Measurements from ENCODE around the gene MALSU1.
A peak's percentile ranks its signal among the peaks of the same experiment; 100 is the strongest.

The MALSU1 gene

DNA sequence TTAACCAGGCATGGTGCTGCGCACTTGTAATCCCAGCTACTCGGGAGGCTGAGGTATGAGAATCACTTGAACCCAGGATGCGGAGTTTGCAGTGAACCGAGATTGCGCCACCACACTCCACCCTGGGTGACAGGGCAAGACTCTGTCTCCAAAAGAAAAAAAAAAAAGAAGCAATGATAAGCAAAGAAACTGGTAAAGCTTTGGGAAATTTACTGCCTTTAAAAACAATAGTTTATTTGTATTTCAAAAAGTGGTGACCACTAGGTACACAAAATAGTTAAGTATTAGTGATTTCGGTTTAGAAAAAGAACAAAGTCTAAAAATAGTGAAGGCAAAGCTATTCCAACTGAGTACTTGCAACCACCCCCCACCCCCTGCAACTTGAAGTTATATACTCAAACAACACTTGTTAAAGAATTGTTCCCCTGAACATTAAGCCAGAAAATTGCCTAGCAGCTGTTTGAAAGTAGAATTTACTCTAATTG is 37.7 kb downstream of the MALSU1 start:
- DNase-seq = no peak

DNA sequence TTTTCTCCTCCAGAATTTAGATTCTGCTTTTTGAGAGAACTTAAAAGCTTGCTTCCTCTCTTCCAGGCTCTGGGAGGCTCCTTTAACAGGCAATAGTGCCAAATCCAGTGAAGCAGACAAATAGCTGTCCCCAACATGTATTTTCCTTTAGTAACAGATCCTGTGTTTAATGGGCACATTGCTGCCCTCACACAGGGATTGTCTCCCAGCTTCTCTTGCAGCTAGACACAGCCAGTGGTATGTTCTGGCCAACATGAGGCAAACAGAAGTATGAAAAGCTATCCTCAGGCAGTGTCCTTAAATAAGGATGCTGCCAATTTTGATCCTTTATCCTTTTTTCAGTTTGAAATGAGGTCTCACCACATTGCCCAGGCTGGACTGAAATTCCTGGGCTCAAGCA is 38.2 kb downstream of the MALSU1 start:
- DNase-seq = no peak

DNA sequence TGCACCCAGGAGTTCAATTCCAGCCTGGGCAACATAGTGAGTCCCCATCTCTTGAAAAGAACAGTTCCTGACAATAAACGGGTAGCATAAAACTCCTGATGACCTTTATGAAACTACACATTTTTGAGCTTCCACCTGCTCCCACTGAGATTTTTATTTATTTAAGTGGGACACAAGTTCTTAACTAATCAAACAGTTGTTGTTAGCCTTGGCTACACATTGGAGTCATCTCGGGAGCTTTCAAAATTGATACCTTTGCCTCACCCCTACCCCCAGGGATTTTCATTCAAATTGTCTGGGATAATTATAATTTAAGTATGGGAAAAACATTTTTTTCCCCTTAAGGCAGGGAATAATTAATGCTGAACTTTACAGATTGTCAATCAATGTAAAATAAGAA is 39.3 kb downstream of the MALSU1 start:
- no peak for DNase-seq

DNA sequence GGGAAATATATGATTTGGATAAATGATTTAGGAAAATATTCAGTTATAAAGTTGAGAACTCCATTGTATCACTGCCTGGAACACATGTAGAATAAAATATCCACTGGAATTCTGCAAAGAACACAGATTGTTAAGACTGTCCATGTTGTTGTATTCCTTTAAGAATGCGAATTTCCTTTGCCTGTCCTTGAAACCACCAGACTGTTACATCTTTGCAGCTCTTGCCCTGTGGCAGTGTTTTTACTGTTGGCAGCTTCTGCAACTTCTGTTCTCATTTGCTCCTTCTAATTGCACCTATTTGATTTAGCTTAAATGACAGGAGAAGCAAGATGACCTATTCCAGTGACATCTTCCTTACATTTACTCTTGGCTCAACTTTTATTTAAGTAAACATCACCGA is 39.7 kb downstream of the MALSU1 start:
- DNase-seq = no peak

DNA sequence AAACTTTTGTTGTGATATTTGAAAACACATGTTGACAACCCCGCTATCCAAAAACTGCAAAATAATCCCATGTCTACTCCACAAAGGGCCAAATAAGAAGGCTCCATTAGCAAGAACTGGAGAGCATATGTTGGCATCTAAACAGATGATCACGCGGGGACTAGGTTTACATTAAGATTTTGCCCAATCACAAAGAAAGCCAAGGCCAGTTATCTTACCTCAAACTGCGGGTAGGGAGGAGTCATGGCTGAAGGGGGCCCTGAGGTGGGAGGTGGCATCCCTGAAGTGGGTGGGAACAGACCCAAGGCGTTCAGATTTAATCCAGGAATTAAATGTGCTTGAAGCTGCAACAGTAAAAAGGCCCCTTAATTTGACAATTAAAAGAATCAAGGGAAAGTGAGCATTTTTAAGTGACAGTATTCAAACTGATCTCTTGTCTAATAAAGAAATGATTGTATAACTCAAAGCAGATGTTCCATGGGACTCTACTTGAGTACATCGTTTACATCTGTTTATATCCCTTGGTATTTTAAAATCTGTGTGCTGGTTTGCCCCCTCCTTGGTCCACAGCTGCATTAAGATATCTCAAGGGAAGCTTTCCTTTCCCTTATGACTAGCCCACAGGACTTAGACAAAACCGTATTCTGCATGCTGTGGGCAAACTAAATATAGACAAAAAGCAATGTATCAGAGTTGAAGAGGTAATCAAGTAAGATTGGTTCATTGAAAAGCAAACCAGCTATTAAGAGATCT is 42.9 kb downstream of the MALSU1 start:
- no peak for DNase-seq

DNA sequence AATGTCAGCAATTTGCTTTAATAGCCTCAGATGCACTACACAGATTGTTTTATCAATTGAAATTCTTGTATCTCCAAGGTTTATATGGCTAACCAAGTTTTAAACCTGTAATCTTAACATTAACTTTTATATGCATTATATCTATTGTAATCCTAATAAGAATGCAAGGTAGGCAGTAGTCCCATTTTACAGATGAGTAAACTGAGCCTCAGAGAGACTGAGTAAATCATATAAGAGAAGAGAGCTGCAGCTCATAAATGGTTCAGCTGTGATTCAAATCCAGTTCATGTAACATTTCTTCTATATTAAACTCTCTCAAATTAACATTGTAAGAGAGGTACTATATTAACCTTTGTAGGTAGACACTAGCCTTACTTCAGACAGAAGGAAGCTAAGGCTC is 44.0 kb downstream of the MALSU1 start:
- no peak for DNase-seq

DNA sequence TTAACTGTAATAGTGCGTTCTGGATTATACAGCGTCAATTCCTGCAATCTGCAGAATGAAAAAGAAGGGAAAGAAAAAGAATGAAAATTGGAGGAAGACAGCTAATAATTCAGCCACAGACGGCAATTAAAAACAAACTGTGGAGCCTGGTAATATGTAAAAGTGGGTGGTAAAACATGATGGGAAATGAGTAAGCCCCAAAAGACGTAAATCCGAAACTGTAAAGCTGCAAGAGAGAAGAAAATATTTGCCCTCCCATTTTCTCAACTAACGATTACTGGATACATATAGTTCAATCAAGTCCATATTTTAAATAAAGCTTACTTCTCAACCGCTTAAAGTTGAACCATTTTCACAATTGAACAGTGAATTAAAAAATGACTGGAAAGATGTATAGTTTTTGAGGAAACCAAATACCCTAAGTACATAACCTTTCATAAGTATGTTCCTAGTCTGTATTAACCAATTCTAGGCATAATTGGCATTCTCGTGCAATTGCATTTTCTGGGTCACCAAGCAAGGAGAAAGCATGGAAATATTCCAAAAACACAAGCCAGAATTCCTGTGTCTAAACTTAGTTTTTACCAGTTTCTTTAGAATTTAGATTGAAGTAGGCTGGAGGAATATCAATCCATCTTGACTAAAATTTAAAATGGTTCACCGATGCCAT is 44.8 kb downstream of the MALSU1 start:
- no peak for DNase-seq

DNA sequence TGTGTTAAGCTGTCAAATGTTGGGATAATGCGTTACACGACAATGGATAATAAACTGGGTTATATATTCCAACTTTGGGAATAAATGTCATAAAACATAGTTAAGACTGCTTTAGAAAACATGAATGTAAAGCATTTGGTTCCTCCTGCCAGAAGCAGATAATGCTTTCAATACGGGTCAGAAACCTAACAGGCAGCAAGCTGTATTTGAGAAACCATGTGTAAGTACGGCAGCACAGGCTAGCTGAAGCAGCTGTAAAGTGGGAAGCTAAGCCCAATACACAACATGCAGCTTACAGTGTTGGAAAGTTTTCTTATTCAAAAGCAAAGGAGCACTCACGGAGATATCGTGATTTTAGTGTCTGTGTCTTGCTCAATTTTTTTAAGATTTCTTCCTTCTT is 46.5 kb downstream of the MALSU1 start:
- no peak for DNase-seq

DNA sequence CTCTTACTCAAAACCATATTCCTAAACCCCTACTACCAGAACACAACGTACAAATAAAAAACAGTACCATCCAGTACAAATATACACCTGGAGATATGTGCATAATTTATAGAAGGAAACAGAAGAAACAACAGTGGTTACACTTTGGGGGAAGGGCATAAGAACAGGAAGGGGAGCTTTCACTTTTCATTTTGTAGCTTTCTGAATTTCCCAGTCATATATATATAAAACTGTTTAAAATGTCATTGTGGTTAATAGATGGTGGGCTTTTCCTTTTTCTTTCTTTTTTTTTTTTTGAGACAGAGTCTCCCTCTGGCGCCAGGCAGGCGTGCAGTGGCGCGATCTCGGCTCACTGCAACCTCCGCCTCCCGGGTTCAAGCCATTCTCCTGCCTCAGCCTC is 47.2 kb downstream of the MALSU1 start:
- peak; percentile 25 for DNase-seq

DNA sequence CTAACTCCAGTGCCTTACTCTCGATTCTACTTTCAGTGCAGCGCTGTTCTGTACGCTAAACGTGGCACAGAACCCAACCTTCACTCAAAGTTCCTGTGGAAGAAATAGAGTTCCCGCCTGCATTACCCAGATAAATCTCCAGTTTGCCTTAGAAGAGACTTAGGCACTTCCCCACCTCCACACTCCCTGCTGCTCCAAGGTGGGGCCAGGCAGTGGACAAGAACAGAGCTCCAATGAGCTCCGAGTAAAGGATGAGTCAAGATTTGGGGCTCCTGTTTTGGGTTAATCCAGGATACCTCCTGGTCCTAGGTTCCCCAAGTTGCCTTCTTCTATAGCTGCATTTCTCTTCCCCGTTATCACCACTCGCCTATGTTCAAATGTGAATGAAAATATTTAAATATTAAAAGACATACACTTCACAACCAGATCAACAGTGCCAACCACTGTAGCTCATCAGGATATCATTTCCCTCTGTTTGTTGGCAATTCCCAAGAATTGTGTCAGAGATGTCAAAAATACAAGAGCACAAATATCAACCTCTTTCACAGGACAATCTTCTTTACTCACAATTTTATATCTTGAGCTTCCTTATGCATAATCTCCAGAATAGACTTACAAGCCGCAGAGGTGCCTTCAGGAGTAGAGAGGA is 48.0 kb downstream of the MALSU1 start:
- peak; percentile 37 for DNase-seq

DNA sequence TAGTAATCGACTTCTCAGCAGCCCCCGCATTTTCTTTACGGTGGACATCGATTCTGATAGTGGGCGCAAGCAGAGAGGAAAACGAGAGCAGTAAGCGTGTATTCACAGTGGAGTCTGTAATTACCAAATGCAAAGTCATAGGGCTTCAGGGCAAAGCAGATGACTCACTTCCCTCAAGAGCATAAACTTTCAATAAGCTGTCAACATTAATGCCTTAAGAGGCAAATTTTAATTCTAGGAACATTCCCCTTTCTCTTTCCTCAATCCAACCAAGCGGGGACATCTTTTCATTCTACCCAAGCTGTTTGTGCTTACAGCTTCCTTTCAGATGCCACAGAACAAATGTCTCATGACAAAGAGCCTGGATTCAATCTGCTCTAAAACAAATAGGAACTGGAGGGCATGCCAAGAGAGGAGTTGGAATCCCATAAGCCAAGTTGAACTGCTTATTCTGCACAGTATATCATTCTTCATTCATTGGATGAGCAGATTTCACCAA is 48.6 kb downstream of the MALSU1 start:
- DNase-seq = no peak

DNA sequence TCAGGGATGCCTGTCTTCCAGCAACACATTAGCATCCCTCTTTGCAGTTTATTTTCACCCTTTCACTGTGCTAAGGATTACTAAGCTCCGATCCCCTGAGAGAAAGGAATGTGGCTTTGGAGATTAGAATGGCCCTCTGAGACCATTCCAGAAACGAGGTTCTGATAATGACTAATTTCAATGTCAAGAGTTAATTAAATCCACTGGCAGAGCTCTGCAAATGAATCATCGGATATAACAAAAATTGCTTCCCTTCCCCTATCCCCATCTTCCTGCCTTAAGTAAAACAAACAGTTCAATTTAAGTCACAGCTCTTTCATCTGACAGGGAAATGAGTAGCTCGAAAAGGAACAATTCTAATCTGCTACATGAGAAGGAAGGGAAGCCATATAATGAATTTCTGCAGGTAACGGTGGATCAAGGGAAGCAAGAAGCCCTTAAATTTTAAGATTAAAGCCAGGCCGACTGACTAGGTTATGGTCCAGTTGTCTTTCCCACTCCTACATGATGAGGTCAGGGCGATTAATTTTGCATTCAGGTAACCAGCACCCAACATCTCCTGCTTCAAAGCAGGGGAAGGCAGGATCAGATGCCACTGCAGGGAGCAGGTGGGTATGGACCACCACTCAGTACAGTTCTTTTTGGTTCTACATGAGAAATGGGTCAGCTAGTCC is 50.5 kb downstream of the MALSU1 start:
- DNase-seq = no peak

DNA sequence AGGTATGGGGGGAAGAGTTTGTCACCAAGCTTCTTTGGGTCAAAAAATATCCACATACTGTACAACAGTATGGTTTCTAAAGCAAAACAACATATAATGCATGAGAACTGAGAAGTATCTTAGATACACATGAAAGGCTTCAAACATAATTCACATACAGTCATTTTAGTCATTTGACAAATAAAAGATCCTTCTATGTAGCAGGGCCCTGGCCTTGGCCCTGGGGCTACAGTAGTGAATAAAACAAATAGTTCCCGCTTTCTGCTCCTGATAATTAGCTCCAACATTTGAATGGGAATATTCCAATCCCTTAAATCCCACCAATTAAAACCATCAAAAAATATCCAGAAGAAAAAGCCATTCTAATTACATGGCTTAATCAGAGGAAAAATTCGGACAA is 51.3 kb downstream of the MALSU1 start:
- no peak for DNase-seq

DNA sequence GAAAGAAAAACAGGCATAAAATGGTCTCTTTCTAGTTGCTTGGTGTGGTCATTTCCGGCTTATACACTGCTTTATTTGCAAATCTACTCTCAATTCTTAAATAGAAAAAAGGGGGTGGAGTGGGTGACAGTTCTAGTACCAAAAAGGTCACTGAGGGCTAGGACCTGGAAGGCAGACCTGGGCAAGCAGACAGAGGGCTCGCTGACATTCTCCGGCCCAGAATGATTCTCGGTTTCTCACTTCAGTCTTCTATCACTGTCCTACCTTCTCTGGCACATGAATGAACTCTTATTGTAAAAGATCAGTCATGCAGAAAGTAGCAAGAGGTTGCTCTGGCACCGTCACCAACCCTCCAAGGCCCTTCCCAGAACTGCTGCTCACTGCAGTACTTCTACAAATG is 54.0 kb downstream of the MALSU1 start:
- no peak for DNase-seq

DNA sequence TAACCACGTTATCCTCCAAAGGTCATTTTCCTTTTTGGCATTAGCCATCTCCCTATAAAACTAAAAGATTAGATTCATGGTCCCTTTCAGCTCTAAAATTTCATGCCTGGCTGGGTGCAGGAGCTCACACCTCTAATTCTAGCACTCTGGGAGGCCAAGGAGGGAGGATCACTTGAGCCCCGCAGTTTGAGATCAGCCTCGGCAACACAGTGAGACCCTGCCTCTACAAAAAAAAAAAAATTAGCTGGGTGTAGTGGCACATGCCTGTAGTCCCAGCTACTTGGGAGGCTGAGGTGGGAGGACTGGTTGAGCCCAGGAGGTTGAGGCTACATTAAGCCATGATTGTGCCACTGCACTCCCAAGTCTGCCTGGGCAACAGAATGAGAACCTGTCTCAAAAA is 57.0 kb downstream of the MALSU1 start:
- no peak for DNase-seq

DNA sequence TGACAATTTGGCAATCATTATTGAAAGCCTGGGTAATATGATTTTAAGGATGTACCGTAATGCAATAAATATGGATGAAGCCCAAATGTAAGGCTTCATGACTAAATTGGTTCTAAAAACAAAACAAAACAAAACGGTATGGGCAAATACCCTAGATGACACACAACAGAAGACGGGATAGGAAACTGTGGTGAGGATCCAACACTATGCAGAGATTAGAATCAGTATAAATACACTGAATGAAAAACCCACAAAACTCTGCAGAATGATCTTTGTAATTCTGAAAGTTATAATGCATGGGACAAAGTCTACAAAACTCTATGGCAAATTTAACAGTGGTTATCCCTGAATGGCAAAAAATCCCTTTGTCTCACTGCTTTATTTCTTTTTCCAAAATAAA is 57.6 kb downstream of the MALSU1 start:
- DNase-seq = no peak

DNA sequence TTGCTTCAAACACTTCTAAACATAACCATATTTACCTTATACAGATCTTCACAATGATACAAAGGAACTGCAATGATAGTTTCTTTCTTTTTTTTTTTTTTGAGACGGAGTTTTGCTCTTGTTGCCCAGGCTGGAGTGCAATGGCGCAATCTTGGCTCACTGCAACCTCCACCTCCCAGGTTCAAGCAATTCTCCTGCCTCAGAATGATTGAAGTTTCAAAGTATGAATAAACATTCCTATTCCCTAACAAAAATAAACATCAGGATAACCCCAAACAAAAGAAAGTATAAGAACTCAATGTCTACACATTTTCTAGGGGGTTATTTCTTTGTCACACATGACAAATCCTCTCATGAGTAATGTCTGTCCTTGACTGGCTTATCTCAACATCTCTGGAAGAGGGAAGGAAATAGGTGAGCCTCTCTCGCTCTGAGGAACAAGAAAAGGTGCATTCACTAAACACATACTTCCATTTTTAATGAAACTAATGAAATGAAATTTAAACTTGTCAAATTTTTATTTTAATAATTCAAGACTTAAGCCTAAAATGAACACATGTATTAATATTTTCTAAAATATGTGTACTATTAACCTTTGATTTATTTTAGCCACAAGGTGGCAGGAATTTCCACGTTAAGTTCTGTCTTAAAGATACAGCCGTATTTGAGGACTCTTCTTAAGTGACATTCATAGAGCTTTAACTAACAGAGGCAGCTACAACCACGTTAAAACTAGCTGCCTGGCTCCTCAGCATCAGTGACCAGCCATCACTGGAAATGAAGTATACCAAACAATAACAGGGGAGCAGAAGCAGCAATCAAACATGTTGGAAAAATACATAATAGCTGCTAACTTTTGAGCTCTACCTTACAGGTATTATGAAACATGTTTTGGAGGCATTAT is 58.3 kb downstream of the MALSU1 start:
- DNase-seq = peak; percentile 56

DNA sequence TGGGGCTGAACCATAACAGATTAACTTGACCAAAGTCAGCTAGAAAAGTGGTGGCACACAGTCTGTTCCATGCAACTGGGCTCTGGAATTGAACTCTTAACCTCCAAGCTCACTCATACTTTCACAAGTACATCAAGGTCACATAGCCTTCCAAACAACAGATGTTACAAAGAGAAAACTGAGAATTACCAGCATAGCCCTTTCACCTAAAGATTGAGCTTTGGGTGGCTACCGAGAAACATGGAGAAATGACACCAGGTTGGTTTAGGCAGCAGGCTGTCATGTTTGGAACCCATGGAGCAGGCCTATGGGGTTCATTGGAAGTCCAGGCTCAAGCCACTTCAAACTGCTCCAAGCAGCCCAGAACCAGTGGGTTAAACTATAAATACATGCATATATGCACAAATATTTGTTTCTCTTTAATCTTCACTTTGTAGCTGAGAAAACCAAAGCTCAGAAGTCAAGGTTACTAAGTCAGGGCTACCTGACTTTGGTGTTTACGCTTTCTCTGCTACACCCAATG is 59.1 kb downstream of the MALSU1 start:
- DNase-seq = no peak
